Measurements from ENCODE around the gene BASP1. TPM values are rescaled to one million over a fixed set of nuclear protein-coding genes. Genes with fewer than 3 reads are reported as not detected.
"Not testable (repeated sequence)": the region's sequence is repeated elsewhere in the genome, so short reads cannot be mapped to it uniquely, and the experiment has no call there.

BASP1 gene
- total RNA-seq, 4 donors from 2014 or later, result 10.1 to 29.6 (median 23.0) TPM

DNA sequence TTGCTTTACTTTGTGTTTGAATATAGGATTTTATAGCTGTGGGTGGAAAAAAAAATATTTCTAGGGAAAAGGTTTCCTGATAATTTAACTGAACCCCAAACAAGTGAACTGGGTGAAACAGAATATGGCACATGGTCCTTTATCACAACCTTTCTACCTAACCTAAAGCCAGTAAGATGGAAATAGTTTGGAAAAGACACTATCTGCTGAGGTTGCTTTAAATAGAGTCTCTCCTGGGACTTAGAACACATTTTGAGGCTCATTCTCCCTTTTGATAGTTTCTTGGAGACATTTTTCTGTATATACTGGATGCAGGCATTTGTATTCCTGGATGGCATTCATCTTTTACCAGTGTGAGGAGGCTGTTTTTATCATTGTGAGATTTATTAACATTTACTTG lies 39.4 kb downstream of the BASP1 start:
- no peak for DNase-seq
- Histone ChIP-seq H3K36me3 (no peaks in the 10 kb centered on the region), H3K4me1 (peaks cover 15 to 17% of the 10 kb centered on the region in 2 donors), H3K4me3 (replicated peaks in 1 of 3) (no peak overlapping the region), H3K9me3 (no peaks in the 10 kb centered on the region), H3K27me3 (no peaks in the 10 kb centered on the region), H3K27ac (peak overlapping the region in 1 of 3 donors; percentile 12)
- TF ChIP-seq, protein P1, sequence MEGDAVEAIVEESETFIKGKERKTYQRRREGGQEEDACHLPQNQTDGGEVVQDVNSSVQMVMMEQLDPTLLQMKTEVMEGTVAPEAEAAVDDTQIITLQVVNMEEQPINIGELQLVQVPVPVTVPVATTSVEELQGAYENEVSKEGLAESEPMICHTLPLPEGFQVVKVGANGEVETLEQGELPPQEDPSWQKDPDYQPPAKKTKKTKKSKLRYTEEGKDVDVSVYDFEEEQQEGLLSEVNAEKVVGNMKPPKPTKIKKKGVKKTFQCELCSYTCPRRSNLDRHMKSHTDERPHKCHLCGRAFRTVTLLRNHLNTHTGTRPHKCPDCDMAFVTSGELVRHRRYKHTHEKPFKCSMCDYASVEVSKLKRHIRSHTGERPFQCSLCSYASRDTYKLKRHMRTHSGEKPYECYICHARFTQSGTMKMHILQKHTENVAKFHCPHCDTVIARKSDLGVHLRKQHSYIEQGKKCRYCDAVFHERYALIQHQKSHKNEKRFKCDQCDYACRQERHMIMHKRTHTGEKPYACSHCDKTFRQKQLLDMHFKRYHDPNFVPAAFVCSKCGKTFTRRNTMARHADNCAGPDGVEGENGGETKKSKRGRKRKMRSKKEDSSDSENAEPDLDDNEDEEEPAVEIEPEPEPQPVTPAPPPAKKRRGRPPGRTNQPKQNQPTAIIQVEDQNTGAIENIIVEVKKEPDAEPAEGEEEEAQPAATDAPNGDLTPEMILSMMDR (IDR thresholded peaks at IDR 0.05), result no peak
- no peak for TF ChIP-seq POLR2A (IDR thresholded peaks at IDR 0.05)
- intact Hi-C loops (cut with DNase I), result no loop called here

DNA sequence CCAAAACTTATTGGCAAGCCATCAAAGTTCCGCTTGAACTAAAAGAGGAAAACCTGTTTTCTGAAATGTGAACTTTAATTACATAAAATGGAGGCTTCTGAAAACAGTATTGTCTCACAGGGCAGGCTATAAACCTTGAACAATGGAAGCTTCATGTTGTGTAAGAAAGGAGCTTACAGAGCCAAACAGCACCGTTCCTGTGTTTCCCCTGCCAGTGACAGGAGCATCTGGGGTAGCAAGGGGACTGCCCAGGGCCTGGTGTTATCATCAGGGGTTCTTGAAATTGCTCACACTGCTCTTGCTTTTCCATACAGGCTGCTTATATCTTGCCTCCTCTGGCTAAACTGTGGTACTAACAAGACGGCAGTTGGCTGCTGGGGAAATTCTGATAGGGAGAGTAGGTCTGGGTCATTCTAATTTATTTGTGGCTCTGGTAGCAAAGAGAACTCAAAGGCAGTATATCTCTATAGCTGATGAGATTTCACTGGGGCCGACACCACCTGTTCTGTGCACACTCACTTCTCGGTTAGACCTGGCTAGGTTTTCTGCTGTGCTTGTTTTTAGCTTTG lies 40.4 kb downstream of the BASP1 start:
- H3K27ac ChIP-seq, result peak overlapping the region in 2 of 3 donors; percentile 12 to 65
- peaks cover 10 to 11% of the 10 kb centered on the region in 2 donors for H3K4me1 ChIP-seq
- intact Hi-C loops (cut with DNase I), result no loop called here
- H3K4me3 ChIP-seq (replicated peaks in 1 of 3), result no peak overlapping the region
- no peaks in the 10 kb centered on the region for H3K27me3 ChIP-seq
- DNase-seq, result no peak
- no peaks in the 10 kb centered on the region for H3K9me3 ChIP-seq
- WGBS, 2 donors, result 61 to 77% methylated on average over 5 of the region's 5 CpGs
- H3K36me3 ChIP-seq, result no peaks in the 10 kb centered on the region
- TF ChIP-seq POLR2A (IDR thresholded peaks at IDR 0.05), result no peak
- TF ChIP-seq, protein P1 (IDR thresholded peaks at IDR 0.05), result no peak

DNA sequence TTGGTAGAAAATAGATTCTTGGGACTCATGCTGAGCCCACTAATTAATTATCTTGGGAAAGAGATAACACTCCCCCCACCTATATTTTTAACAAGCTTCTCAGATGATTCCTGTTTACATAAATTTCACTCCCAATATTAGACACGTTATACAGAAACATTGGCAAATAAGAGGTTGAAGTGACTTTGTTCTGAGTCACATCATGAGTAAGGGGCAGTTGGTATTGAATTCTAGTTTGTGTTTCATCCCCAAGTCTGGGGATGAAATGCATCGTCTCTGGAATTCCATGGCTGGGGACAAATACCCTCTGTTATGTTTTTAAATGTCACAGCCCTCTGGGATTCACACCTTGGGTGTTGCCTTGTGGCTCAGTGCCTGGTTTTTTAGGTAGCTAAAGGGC lies 41.0 kb downstream of the BASP1 start:
- TF ChIP-seq, protein P1 (IDR thresholded peaks at IDR 0.05), result no peak
- no peak for TF ChIP-seq POLR2A (IDR thresholded peaks at IDR 0.05)
- H3K27ac ChIP-seq, result peak overlapping the region in 1 of 3 donors; percentile 65
- no peak for DNase-seq
- no peaks in the 10 kb centered on the region for H3K27me3 ChIP-seq
- peaks cover 10 to 11% of the 10 kb centered on the region in 2 donors for H3K4me1 ChIP-seq
- no peak overlapping the region for H3K4me3 ChIP-seq (replicated peaks in 1 of 3)
- WGBS, 2 donors, result 86 to 96% methylated on average over 2 of the region's 2 CpGs
- H3K9me3 ChIP-seq, result no peaks in the 10 kb centered on the region
- H3K36me3 ChIP-seq, result no peaks in the 10 kb centered on the region
- intact Hi-C loops (cut with DNase I), result no loop called here

DNA sequence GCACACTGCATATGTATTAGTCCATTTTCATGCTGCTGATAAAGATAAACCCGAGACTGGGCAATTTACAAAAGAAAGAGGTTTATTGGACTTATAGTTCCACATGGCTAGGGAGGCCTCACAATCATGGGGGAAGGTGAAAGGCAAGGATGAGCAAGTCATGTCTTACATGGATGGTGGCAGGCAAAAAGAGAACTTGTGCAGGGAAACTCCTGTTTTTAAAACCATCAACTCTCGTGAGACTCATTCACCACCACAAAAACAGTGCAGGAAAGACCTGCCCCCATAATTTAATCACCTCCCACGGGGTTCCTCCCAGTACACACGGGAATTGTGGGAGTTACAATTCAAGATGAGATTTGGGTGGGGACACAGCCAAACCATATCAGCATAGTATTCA lies 41.6 kb downstream of the BASP1 start:
- H3K27ac ChIP-seq; H3K27me3 ChIP-seq; DNase-seq; H3K36me3 ChIP-seq; H3K4me3 ChIP-seq (replicated peaks in 1 of 3); intact Hi-C loops (cut with DNase I); H3K9me3 ChIP-seq: not testable (repeated sequence)
- WGBS, 2 donors, result 87 to 90% methylated on average over 4 of the region's 4 CpGs
- peaks cover 10 to 11% of the 10 kb centered on the region in 2 donors for H3K4me1 ChIP-seq

DNA sequence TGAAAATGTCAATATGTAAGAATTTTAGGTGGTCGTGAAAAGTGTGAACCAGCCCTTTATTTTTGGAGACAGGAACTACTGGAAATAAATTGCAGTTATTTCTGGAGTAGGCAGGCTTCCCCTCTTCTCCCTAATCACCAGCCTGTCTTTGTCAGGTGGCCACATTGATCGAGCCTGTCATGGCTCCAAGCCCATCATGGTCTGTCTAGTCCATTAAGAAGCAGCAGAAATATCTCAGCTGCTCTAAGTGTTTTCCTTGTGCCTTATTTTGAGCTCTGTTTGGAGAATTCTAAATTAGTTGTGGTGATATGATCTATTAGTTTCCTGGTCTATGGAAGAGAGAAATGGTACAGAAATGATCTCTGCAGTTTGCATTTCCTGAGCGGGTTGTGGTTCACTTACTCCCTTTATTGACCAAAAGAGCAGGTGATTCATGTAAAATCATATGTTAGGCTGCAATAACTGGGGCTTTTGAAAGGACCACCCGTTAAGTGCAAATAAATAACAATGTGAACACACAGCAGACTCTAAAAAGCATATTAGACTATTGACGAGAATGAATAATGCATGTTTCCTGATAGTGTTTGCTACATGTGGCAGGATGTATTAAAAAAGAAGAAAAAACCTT lies 42.3 kb downstream of the BASP1 start:
- Histone ChIP-seq H3K9me3 (no peaks in the 10 kb centered on the region), H3K36me3 (no peaks in the 10 kb centered on the region), H3K4me3 (replicated peaks in 1 of 3) (no peak overlapping the region), H3K27ac (no peak overlapping the region), H3K4me1 (peaks cover 10 to 11% of the 10 kb centered on the region in 2 donors), H3K27me3 (no peaks in the 10 kb centered on the region)
- WGBS, 2 donors, result 88 to 89% methylated on average over 5 of the region's 5 CpGs
- no peak for DNase-seq
- intact Hi-C loops (cut with DNase I), result no loop called here
- TF ChIP-seq POLR2A (IDR thresholded peaks at IDR 0.05), result no peak
- TF ChIP-seq, protein P1 (IDR thresholded peaks at IDR 0.05), result no peak
